K562 (cell line): ENCODE measurements around the gene GPATCH3. TPM values are rescaled to one million over a fixed set of nuclear protein-coding genes. Genes with fewer than 3 reads are reported as not detected.
"Not testable (repeated sequence)": the region's sequence is repeated elsewhere in the genome, so short reads cannot be mapped to it uniquely, and the experiment has no call there.

Experiments used
- ATAC-seq: fragments of 200-7000 bp; cut with Tn5 transposase; 3 replicates; pipeline ENCODE4 v1.9.1; 2020; ENCODE audit warnings: moderate library complexity
- BruUV-seq: library from RNA; stranded (reverse); fragments of 400-500 nt; replicated peaks from 2 replicates; lab custom pipeline; 2021; lab: Mats Ljungman, UMichigan
- CTCF ChIA-PET: fragments of 300-600 bp; formaldehyde crosslinking; extraction: SDS; loops from one replicate; lab custom pipeline; 2021; ENCODE audit warnings: low intra/inter-chr PET ratio; lab: Yijun Ruan, JAX
- POLR2A ChIA-PET: fragments of 300-600, 350-650 bp; sonication (Branson Sonifier 250); formaldehyde crosslinking; extraction: SDS; loops from one replicate; lab custom pipeline; 2021; ENCODE audit warnings: antibody characterized with exemption, inconsistent platforms; lab: Yijun Ruan, JAX
- DNase-seq, 4 experiments: peaks; one replicate each; pipeline versions ENCODE4 v3.0.0 to v3.0.0-alpha.2; 2011 to 2018; ENCODE audit warnings: low spot score in 3 of 4, mixed read lengths in 3 of 4; ENCODE audit errors: extremely low read depth in 1 of 4
- FAIRE-seq: peaks from 2 replicates; lab custom pipeline; 2011; peaks lifted over from hg19 to GRCh38; lab: Jason Lieb, UNC
- H2AFZ ChIP-seq: 2 replicates; pipeline ENCODE4 v1.6.0; 2011; ENCODE audit warnings: low read depth, low read length, control low read depth, inconsistent platforms
- H3K27ac ChIP-seq: fragments of 200-600 bp; 3 replicates; pipeline ENCODE4 v1.8.0; 2011; ENCODE audit warnings: low read depth, mild to moderate bottlenecking, control low read depth, inconsistent platforms, low read length, moderate library complexity, mixed read lengths; ENCODE audit errors: extremely low read depth
- H3K27me3 ChIP-seq, 2 experiments: fragments of 300-600 bp in 1 of 2; 2 replicates in 1 of 2; 3 replicates in 1 of 2; pipeline versions ENCODE4 v1.6.0 to v1.8.0; 2011; ENCODE audit warnings: inconsistent platforms in 2 of 2, low read length in 2 of 2, mild to moderate bottlenecking in 1 of 2, mixed read lengths in 1 of 2, moderate library complexity in 1 of 2; ENCODE audit not compliant: control insufficient read depth in 2 of 2, insufficient read depth in 2 of 2
- H3K36me3 ChIP-seq: fragments of 300-600 bp; 3 replicates; pipeline ENCODE4 v1.8.0; 2011; ENCODE audit warnings: mild to moderate bottlenecking, low read length, inconsistent platforms; ENCODE audit not compliant: control insufficient read depth, insufficient read depth
- H3K4me1 ChIP-seq, 2 experiments: fragments of 200-600 bp in 1 of 2; replicated peaks in 1 of 2; 2 replicates in 1 of 2; 3 replicates in 1 of 2; pipeline versions ENCODE4 v1.5.1 to v1.8.0; 2011; ENCODE audit warnings: inconsistent platforms in 2 of 2, low read length in 2 of 2, mild to moderate bottlenecking in 1 of 2, mixed read lengths in 1 of 2, moderate library complexity in 1 of 2; ENCODE audit not compliant: control insufficient read depth in 2 of 2, insufficient read depth in 2 of 2
- H3K4me2 ChIP-seq: 2 replicates; pipeline ENCODE4 v1.6.1; 2011; ENCODE audit warnings: low read length, control low read depth, inconsistent platforms, mixed read lengths; ENCODE audit not compliant: insufficient read depth
- H3K4me3 ChIP-seq: fragments of 200-600 bp; sonication (generic), shearing (Covaris generic); 2 replicates; pipeline ENCODE4 v1.5.1; 2016; ENCODE audit warnings: control low read depth, inconsistent platforms
- H3K79me2 ChIP-seq: fragments of 200-600 bp; 3 replicates; pipeline ENCODE4 v1.8.0; 2011; ENCODE audit warnings: low read length, inconsistent platforms; ENCODE audit not compliant: control insufficient read depth, insufficient read depth
- H3K9ac ChIP-seq, 2 experiments: 2 replicates each; pipeline versions ENCODE4 v1.6.0 to v1.6.1; 2011; ENCODE audit warnings: low read depth in 2 of 2, low read length in 2 of 2, control low read depth in 1 of 2, inconsistent platforms in 1 of 2, mild to moderate bottlenecking in 1 of 2, mixed read lengths in 1 of 2; ENCODE audit not compliant: insufficient read depth in 1 of 2
- H3K9me1 ChIP-seq: one replicate; pipeline ENCODE4 v1.6.0; 2011; ENCODE audit warnings: inconsistent platforms, mild to moderate bottlenecking, low read length, moderate library complexity; ENCODE audit not compliant: control insufficient read depth, insufficient read depth
- H3K9me3 ChIP-seq: replicated peaks from 2 replicates; pipeline ENCODE4 v1.5.1; 2011; ENCODE audit warnings: low read depth, low read length, inconsistent platforms; ENCODE audit not compliant: control insufficient read depth, insufficient read depth
- H4K20me1 ChIP-seq: replicated peaks from 2 replicates; pipeline ENCODE4 v1.6.1; 2011; ENCODE audit warnings: low read length, inconsistent platforms, mixed read lengths; ENCODE audit not compliant: control insufficient read depth, insufficient read depth
- CBFA2T3 ChIP-seq: fragments of 450-650 bp; IDR thresholded peaks from 2 replicates; pipeline ENCODE4 v1.6.1; 2017
- DPF2 ChIP-seq: fragments of 450-650 bp; IDR thresholded peaks from 2 replicates; pipeline ENCODE4 v1.6.1; 2016
- HDAC1 ChIP-seq, 2 experiments: fragments of 450-650 bp; IDR thresholded peaks; 2 replicates each; pipeline ENCODE4 v1.6.1; 2016 to 2017; ENCODE audit warnings: inconsistent platforms in 1 of 2, mild to moderate bottlenecking in 1 of 2, moderate library complexity in 1 of 2
- KDM1A ChIP-seq, 2 experiments: fragments of 450-650 bp; IDR thresholded peaks; 2 replicates each; pipeline ENCODE4 v1.6.1; 2016; ENCODE audit warnings: mild to moderate bottlenecking in 2 of 2
- MAFG ChIP-seq: fragments of 450-650 bp; conservative IDR thresholded peaks from 2 replicates; pipeline ENCODE4 v1.6.1; 2016; ENCODE audit warnings: missing genetic modification characterization, missing compliant biosample characterization
- MAFK ChIP-seq: IDR thresholded peaks from 2 replicates; pipeline ENCODE4 v1.6.1; 2011; ENCODE audit warnings: low read length, improper control_type of control experiment
- NFE2 ChIP-seq: IDR thresholded peaks from 2 replicates; pipeline ENCODE4 v1.6.1; 2014; ENCODE audit warnings: antibody characterized with exemption, low read depth
- NFE2L1 ChIP-seq: fragments of 450-650 bp; IDR thresholded peaks from 2 replicates; pipeline ENCODE4 v1.6.1; 2016; ENCODE audit warnings: missing genetic modification characterization, low read depth, mild to moderate bottlenecking, missing compliant biosample characterization, moderate library complexity, borderline replicate concordance
- PHF21A ChIP-seq: fragments of 450-650 bp; IDR thresholded peaks from 2 replicates; pipeline ENCODE4 v1.6.1; 2017; ENCODE audit warnings: low read depth, borderline replicate concordance
- RCOR1 ChIP-seq, 2 experiments: IDR thresholded peaks; 2 replicates each; pipeline ENCODE4 v1.6.1; 2012; ENCODE audit warnings: low read depth in 2 of 2, low read length in 2 of 2, borderline replicate concordance in 1 of 2, improper control_type of control experiment in 1 of 2
- SMARCA4 ChIP-seq: fragments of 450-650 bp; IDR thresholded peaks from 2 replicates; pipeline ENCODE4 v1.6.1; 2016
- ZNF316 ChIP-seq: fragments of 450-650 bp; IDR thresholded peaks from 2 replicates; pipeline ENCODE4 v1.6.1; 2016
- ZNF384 ChIP-seq: IDR thresholded peaks from 2 replicates; pipeline ENCODE4 v1.6.1; 2012; ENCODE audit warnings: low read depth, low read length, improper control_type of control experiment
- WGBS: fragments of 100-300 bp; shearing (Covaris generic); methylation state at CpG from one replicate; pipeline ENCODE4 v1.1.6; 2016; ENCODE audit warnings: low coverage, mixed read lengths; ENCODE audit not compliant: insufficient coverage; ENCODE audit errors: missing lambda C conversion rate; 5-methylcytosine and 5-hydroxymethylcytosine counted together
- in situ Hi-C: fragments of 300-500 bp; cut with MboI; formaldehyde crosslinking; loops from 4 replicates; pipeline ENCODE4 v1.15.0; 2018; ENCODE audit warnings: inconsistent platforms, mixed read lengths
- intact Hi-C: fragments of 100-400 bp; cut with micrococcal nuclease; formaldehyde crosslinking; loops from 2 replicates; pipeline ENCODE4 v1.14.2; 2022
- polyA plus RNA-seq, 8 experiments: library from polyadenylated mRNA; depleted of rRNA in 4 of 8; stranded (reverse) in 5 of 8; unstranded in 3 of 8; fragments of >200 nt; fragmentation: Nextera tagmentation in 2 of 8; fragmentation: Illumina TruSeq in 1 of 8; extraction: Ambion mirVana in 2 of 8; extraction: Trizol in 1 of 8; gene quantifications; 2 replicates each; pipeline versions ENCODE4 v1.2.1 to v1.2.3, GENCODE V29; 2011 to 2014; ENCODE audit warnings: inconsistent platforms in 1 of 8, missing spikeins in 1 of 8
- total RNA-seq, 7 experiments: library from RNA; depleted of rRNA in 6 of 7; stranded (reverse); fragments of >200 nt in 6 of 7; fragmentation: Illumina TruSeq in 2 of 7; extraction: Trizol in 2 of 7; gene quantifications; 2 replicates each; pipeline versions ENCODE4 v1.2.1 to v1.2.3, GENCODE V29; 2011 to 2021; ENCODE audit warnings: low replicate concordance in 1 of 7

The GPATCH3 gene
- total and polyA plus RNA-seq, 9 of the 15 experiments (the other 6 are each of a cell fraction or from before 2014, with no cell fraction given): 1.6 to 23.0 (median 13.3) TPM

DNA sequence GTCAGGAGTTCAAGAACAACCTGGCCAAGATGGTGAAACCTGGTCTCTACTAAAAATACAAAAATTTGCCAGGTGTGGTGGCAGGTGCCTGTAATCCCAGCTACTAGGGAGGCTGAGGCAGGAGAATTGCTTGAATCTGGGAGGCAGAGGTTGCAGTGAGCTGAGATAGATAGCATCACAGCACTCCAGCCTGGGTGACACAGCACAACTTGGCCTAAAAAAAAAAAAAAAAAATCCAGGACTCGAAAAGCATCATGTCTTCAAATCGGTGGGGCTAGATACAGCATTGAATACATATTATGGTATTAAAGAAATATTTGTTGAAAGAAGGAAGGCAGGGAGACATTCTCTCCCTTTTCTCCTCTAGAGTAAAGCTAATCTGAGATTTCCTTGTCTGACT, 27.2 kb downstream of the GPATCH3 start:
- ATAC-seq: peak; percentile 49
- H3K27ac ChIP-seq, H4K20me1 ChIP-seq, BruUV-seq, in situ Hi-C loops, H3K4me1 ChIP-seq, H3K4me3 ChIP-seq, H3K79me2 ChIP-seq, FAIRE-seq, H3K9me1 ChIP-seq, intact Hi-C loops, H3K9ac ChIP-seq, DNase-seq, H3K9me3 ChIP-seq, H3K27me3 ChIP-seq, H3K4me2 ChIP-seq, H2AFZ ChIP-seq, CTCF ChIA-PET: not testable (repeated sequence)
- POLR2A ChIA-PET: interaction anchor here (0.6 to 1.5 kb wide), 3 partner anchors 8 to 392 kb away, joined by 3 to 9 read pairs (median 4); partner anchors contain the start of gene GPATCH3
- TF ChIP-seq KDM1A (IDR thresholded peaks at IDR 0.05) (peak in 1 of 2 experiments; percentile 60; a peak in 2 of 4 replicates), ZNF316 (peak; percentile 75), SMARCA4 (peak; percentile 32; the same call in 1 of the 2 replicates), MAFG (peak; percentile 80), DPF2 (peak; percentile 58; the same call in 1 of the 2 replicates), NFE2L1 (tag) (0 out of 2 replicates have a peak, but pooled peaks have one; percentile 11), RCOR1 (IDR thresholded peaks at IDR 0.05; ENCODE audit: borderline replicate concordance in 1 of 2, low read depth in 2 of 2, low read length in 2 of 2) (0 out of 4 replicates have a peak, but pooled peaks of 1 of the 2 experiments have one; percentile 17), HDAC1 (IDR thresholded peaks at IDR 0.05) (0 out of 4 replicates have a peak, but pooled peaks of 1 of the 2 experiments have one; percentile 28), ZNF384 (peak; percentile 86), PHF21A (peak; percentile 30; the same call in 1 of the 2 replicates), MAFK (peak; percentile 18; the same call in 1 of the 2 replicates), CBFA2T3 (peak; percentile 20; the same call in 1 of the 2 replicates), NFE2 (peak; percentile 74)
- H3K36me3 ChIP-seq: peaks cover 14% of the 10 kb centered on the region; the same call in 2 of the 3 replicates
- 4% methylated on average over 2 of the region's 2 CpGs for WGBS
